Measurements from ENCODE around the gene AMBP. TPM values are rescaled to one million over a fixed set of nuclear protein-coding genes. Genes with fewer than 3 reads are reported as not detected.

Gene AMBP
- total and polyA plus RNA-seq, 4 donors: 0.47 to 3.7 (median 1.6) TPM

- no peaks in the 10 kb centered on the region for H3K27me3 ChIP-seq (ENCODE audit: control insufficient read depth in 3 of 3, insufficient read depth in 3 of 3, low read length in 2 of 3)
- TF ChIP-seq CTCF (IDR thresholded peaks at IDR 0.05; ENCODE audit: control extremely low read depth, extremely low read depth): no peak
- no peak overlapping the region for H3K9ac ChIP-seq (ENCODE audit: insufficient read depth in 1 of 2, low read length in 2 of 2)
- no peaks in the 10 kb centered on the region for H3K9me3 ChIP-seq (ENCODE audit: control insufficient read depth in 4 of 4, insufficient read depth in 3 of 4, low read length in 3 of 4)
- DNase-seq: no peak
- peaks cover 0 to 54% (median 41%) of the 10 kb centered on the region in 4 donors for H3K36me3 ChIP-seq (ENCODE audit: control insufficient read depth in 4 of 4, insufficient read depth in 4 of 4, low read length in 4 of 4)
- no peak overlapping the region for H3K27ac ChIP-seq (ENCODE audit: low read depth in 1 of 2, low read length in 1 of 2)
- no peak for ATAC-seq (ENCODE audit: insufficient read depth, low FRiP score)
- H3K4me3 ChIP-seq: no peak overlapping the region
- WGBS, 2 donors: 95 to 97% methylated on average over 40 of the region's 40 CpGs
- H3K4me1 ChIP-seq (ENCODE audit: control insufficient read depth in 5 of 5, insufficient read depth in 5 of 5, low read length in 5 of 5): no peaks in the 10 kb centered on the region
Observed at GRCh38 chr9:114049441-114050225, 28.5 kb downstream of the AMBP start.

DNA sequence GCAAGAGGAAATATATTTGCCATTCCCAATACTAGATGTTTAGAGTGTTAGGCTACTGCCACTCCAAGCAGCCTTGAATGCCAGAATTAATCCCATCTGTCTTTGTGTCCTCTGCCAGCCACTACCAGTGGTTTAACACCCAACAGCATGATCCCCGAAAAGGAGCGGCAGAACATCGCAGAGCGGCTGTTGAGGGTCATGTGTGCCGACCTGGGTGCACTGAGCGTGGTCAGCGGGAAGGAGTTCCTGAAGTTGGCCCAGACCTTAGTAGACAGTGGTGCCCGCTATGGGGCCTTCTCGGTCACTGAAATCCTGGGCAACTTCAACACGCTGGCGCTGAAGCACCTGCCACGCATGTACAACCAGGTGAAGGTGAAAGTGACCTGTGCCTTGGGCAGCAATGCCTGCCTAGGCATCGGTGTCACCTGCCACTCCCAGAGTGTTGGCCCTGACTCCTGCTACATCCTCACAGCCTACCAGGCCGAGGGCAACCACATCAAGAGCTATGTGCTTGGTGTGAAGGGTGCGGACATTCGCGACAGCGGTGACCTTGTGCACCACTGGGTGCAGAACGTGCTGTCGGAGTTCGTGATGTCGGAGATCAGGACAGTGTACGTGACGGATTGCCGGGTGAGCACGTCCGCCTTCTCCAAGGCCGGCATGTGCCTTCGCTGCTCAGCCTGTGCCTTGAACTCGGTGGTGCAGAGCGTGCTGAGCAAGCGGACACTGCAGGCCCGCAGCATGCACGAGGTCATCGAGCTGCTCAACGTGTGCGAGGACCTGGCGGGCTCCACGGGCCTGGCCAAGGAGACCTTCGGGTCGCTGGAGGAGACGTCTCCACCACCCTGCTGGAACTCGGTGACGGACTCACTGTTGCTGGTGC lies 29.3 kb downstream of the AMBP start:
- Histone ChIP-seq H3K36me3 (ENCODE audit: control insufficient read depth in 4 of 4, insufficient read depth in 4 of 4, low read length in 4 of 4) (peaks cover 0 to 54% (median 41%) of the 10 kb centered on the region in 4 donors), H3K4me3 (no peak overlapping the region), H3K9me3 (ENCODE audit: control insufficient read depth in 4 of 4, insufficient read depth in 3 of 4, low read length in 3 of 4) (no peaks in the 10 kb centered on the region), H3K4me1 (ENCODE audit: control insufficient read depth in 5 of 5, insufficient read depth in 5 of 5, low read length in 5 of 5) (no peaks in the 10 kb centered on the region), H3K27me3 (ENCODE audit: control insufficient read depth in 3 of 3, insufficient read depth in 3 of 3, low read length in 2 of 3) (no peaks in the 10 kb centered on the region), H3K27ac (ENCODE audit: low read depth in 1 of 2, low read length in 1 of 2) (no peak overlapping the region), H3K9ac (ENCODE audit: insufficient read depth in 1 of 2, low read length in 2 of 2) (no peak overlapping the region)
- DNase-seq (no peak), ATAC-seq (ENCODE audit: insufficient read depth, low FRiP score) (no peak)
- WGBS, 2 donors: 97 to 98% methylated on average over 44 of the region's 44 CpGs
- TF ChIP-seq CTCF (IDR thresholded peaks at IDR 0.05; ENCODE audit: control extremely low read depth, extremely low read depth): no peak

DNA sequence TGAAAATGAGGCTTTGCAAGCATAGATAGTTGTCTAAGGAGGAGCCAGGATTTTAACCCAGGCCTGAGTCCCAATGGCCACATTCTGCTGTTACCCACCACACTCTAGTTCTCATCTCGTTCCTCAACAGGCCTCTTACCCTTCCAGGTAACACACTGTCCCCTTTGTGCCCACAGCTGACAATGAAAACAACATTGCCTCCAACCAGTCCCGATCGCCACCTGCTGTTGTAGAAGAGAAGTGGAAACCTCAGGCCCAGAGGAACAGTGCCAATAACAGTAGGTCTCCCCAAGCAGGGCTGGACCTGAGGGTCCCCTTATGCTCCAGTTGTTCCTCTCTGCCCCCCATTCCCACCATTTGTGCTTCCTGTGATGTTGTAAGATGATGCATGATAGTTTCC lies 30.4 kb downstream of the AMBP start:
- ATAC-seq (ENCODE audit: insufficient read depth, low FRiP score) (no peak), DNase-seq (peak in 2 of 3 donors; percentile 8 to 20)
- H3K27me3 ChIP-seq (ENCODE audit: control insufficient read depth in 3 of 3, insufficient read depth in 3 of 3, low read length in 2 of 3): no peaks in the 10 kb centered on the region
- H3K9ac ChIP-seq (ENCODE audit: insufficient read depth in 1 of 2, low read length in 2 of 2): no peak overlapping the region
- H3K4me1 ChIP-seq (ENCODE audit: control insufficient read depth in 5 of 5, insufficient read depth in 5 of 5, low read length in 5 of 5): no peaks in the 10 kb centered on the region
- TF ChIP-seq CTCF (IDR thresholded peaks at IDR 0.05; ENCODE audit: control extremely low read depth, extremely low read depth): no peak
- H3K4me3 ChIP-seq: no peak overlapping the region
- 86 to 92% methylated on average over 3 of the region's 3 CpGs for WGBS, 2 donors
- H3K36me3 ChIP-seq (ENCODE audit: control insufficient read depth in 4 of 4, insufficient read depth in 4 of 4, low read length in 4 of 4): peaks cover 3 to 54% (median 40%) of the 10 kb centered on the region in 4 donors
- no peaks in the 10 kb centered on the region for H3K9me3 ChIP-seq (ENCODE audit: control insufficient read depth in 4 of 4, insufficient read depth in 3 of 4, low read length in 3 of 4)
- H3K27ac ChIP-seq (ENCODE audit: low read depth in 1 of 2, low read length in 1 of 2): no peak overlapping the region
